NCI-H1092 treated with DMSO at 0.1 percent for 48 hours (cell line): Measurements from ENCODE around the gene BMP3.

ENCODE experiments used
- DNase-seq: peaks from one replicate; lab custom pipeline; 2025; lab: John Stamatoyannopoulos, UW

The BMP3 gene

DNA sequence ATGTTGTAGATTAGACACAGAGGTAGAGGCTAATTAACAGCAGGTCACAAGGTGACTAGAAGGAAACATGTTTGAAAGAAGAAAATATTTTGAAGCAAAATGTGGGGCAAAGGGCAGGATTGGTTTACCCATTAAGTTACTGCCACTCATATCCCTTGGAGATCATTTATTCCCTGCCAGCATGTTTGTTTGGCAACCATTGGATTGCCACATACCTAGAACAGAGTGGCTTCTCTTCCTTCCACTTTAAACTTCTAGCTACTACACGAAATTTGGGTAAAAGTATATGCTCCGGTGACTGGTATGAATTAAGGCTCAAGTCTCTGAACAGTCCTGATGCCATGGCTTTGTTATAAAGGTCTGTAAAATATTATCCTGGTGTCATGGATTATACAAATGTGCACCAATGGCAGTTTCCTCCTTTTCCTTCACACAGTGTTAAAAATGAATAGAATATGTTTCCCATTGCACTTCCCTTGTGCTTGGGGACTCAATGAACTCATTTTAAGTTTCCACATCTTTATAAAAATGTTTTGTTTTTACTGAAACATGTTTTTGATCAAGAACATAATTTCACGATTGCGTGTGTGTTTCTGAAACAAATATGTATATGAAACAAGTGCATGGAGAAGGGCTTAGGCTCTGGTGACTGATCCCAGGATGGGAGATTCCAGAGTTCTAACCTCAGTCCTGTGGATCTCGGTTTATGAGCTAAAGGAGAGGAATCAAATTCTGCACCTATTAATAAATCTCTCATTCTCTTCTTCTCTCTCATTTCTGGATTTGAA lies 12.3 kb downstream of the BMP3 start:
- no peak for DNase-seq

DNA sequence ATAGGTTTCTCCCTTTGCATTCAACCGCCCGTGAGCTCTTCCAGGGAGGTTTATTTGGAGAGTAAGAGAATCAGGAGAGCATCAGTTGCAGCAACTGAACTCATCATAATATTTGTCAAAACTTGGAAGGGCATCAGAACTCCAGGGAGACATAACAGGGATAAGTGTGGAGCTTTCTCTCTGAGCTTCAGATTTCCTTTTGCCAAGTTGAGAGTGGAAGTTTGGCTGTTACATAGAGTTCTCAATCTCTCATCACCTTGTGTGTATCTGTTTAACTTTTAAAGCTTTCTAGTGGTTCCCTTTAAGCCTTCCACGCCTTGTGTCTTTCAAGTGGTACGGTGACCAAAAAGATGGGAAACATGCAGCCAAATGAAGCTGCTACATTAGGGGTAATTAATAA lies 18.8 kb downstream of the BMP3 start:
- DNase-seq = no peak

DNA sequence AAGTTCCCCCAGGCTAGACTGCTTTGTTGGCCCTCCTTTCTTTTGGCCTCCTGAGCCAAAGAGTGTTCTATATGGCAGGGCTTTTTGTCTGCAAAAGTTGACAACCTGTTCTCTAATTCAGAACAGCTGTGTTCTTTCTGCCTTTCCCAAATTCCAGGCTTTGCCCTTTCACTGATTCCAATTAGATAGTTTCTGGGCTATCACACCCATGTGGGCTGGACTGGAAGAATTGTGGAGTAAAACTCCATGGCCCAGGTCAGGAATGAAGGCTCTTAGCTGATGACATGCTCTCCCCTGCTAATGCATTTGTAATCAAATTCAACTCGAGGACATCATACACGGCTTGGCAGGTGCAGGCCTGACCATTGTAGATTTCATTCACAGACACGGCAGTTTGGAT lies 19.4 kb downstream of the BMP3 start:
- no peak for DNase-seq

DNA sequence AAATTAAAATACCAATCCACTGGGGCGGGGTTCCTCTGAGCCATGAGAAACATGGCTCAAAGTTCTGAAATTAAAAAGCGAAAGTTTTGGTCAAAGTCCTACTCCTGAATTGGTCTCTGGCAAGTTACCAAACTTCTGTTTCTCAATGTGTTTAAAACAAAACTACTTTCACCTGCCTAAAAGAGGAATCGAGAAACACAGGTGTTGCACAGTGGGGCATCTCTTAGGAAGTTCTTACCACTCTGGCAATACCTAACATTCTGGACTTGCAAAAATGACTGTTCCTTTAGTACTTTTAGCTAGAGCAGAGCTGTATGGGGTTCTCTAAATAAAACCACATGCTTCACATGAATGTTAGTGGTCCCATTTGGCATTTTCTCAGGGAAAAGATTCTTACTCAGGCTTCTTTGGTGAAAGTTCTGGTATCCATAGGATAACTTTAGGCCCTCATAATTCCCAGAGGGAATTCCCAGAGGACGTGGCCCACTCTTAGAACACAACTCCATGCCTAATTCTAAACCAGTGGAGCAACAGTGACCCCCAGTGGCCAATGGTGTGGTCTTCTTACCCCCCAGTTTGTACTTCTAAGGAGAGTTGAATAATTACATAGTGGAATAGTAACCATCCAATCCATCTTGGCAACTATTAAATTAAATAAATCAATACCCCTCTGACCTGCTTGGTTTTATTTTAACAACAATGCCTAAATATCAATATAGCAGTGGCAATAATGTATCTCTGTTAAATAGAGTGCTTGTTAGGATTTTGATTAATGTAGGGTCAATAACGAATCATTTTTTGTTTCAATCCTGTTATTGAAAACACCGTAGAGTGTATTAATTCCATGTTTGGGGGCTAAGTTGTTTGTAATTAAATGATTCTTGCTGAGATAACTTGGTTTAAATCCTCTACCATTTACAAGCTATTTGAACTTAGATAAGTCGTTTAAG lies 21.9 kb downstream of the BMP3 start:
- peak; percentile 60 for DNase-seq

DNA sequence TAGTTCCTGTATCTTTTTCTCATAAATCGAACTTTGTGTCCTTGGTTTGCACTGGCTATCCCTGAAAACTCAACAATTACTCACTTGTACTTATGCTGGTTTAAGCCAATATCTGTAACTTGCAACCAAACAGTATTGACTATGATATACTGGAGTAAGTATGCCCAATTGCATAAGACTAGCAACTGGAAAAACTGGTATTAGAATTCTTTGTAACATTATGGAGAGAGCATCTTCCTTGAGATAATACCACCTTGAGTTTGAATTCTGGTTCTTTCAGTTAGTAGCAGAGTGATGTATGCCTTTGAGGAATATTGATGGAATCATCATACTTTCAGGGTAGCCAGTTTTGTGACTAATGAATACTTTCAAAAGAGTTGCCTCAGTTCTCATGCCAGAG lies 28.1 kb downstream of the BMP3 start:
- DNase-seq = no peak

DNA sequence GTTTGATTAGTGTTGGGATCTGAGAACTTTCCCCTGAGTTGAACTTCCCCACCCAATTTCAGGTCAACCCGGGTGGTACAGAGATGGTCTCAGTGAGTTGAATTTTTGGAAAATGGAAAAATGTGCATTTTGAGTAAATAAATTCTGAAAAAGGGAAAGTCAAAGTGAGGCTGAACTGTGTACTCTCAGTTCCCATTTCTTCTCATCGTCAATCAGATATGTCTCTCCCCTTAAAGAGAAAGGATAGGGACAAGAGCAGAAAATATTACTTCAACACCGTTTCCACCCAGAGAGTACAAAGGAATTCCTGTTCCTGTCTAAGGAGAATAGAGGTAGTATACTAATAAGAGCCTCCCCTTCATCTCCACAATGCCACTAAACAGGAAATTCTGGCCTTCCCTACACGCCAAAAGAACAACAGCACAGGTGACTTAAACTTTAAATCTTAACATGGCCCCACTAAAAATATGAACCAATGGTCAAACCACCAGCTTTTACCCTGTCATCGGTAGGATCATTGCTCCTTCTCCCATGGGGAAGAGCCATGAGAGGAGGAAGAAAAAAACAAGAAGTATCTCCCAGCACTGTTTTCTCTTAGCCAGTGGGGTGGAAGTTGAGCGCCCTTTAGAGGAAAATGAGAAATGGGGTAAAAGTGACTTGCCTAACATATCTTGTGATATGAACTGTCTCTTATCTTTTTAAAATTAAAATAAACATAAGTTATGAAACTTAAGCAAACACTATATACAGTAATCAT lies 30.3 kb downstream of the BMP3 start:
- no peak for DNase-seq

DNA sequence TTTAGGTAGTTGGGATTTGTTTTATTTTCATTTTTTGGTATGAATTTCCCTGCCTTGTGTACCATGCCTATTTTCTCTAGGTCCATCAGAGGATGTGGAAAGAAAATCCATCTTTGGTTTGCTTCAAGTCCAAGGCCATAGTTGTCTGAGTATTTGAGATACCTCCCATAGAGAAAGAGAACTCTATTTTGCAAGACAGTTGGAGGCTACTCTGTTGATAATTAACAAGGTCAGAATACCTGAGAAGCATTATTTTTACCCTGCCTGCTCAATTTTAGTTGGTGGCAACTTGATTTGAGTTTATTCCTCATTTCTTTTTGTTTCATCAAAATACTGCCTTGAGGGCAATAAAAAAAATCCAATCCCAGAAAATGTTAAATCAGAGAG lies 30.8 kb downstream of the BMP3 start:
- DNase-seq = no peak

DNA sequence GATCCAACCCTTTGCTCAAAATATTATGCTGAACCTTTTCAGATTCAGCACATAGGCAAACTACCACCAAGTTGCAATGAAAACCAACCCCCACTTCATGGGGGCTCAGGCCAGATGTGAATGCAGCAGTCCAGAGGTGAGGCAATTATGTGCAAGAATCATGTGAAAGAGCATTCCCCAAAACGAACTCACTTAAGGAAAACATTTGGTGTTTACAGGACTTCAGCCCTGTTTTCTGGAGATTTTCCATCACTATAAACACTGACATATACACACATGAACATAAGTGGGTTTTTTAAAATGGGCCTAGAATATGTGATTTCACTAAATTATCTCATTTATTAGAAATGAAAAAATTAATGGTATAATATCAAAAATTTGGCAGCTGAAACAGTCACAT lies 31.5 kb downstream of the BMP3 start:
- DNase-seq = no peak

DNA sequence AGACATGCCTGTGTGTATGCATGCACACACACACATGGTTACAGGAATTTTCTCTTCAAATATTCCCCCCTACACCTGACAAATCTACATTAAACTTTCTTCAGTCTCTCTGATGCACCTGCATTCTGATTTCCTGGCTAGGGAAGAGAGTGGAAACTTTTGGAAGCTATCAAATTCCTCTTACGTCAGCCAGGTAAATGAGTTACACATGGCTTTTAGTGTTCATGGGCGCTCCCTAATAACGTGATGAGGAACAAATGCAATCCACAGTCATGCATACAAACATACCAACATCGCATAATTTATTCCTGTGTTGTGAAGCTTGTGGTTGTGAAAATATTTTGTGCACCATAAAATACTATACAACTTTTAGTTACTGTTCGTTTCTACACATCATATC lies 34.9 kb downstream of the BMP3 start:
- no peak for DNase-seq

DNA sequence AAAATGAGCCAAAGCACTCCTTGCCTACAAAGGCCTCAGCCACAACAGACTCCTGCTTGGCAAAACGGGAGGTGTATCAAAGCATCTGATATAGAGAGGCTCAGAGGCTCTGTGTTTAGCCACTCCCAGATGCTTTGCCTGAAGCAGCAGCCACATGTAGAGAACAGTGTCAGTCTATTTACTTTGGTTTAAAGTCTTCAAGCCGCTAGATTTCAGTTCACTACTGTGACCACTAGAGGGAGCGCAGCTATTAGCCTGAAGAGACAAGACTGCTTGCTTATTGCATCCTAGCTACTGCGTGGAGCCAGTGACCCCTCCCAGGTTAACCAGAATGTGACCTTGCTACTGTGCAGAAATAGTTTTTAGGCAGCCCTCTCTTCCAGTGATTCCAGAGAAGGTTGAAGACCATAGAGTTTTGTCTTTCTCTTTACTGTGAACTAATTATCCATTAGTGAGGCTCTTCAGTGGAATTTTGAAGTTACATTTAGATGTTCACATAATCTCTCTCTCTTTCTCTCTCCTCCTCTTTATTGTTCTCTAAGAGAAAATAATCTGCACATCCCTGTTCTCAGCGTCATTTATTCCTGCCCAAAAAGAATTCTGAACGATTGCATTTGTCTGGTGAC lies 39.3 kb downstream of the BMP3 start:
- DNase-seq = peak; percentile 84

DNA sequence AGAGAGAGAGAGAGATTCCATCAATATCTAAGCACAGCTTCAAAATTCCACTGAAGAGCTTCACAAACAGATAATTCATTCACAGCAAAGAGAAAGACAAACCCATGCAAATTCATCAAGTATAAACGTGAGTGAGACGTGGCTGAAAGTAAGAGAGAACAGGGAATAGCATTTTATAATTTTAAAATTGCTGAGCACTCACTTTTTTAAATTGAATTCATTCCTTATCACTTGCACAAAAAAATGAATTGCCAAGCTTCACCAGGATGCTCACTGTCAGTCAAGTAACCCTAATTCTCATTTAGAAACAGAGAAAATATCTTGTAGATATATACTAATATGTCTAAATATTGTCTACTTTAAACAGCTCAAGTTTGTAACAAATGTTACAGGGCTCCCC lies 40.5 kb downstream of the BMP3 start:
- no peak for DNase-seq

DNA sequence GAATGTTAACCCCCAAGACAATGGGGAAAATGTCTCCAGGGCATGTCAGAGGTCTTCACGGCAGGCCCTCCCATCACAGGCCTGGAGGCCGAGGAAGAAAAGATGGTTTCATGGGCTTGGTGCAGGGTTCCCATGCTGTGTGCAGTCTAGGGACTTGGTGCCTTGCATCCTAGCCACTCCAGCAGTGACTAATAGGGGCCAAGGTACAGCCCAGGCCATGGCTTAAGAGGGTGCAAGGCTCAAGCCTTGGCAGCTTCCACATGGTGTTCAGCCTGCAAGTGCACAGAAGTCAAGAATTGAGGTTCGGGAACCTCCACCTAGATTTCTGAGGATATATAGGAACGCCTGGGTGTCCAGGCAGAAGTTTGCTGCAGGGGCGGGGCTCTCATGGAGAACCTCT lies 50.6 kb downstream of the BMP3 start:
- DNase-seq = no peak

DNA sequence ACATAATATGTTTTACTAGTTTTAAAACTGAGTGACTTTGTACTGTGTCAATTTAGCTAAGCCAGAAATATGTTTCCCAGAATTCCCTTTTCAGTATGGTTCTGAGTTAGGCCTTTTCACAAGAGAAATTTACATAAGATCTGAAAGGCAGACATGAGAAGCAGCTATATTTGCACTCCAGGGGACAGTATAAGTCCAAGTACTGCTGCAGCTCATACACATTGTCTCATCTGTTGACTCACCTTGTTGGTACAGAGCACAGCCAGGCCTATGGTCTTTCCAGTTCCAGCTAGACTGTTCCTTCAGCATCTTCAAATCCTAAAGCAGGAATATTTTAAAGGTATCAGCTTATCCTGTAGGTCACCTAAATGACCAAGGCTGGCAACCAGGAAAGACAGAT lies 53.5 kb downstream of the BMP3 start:
- peak; percentile 27 for DNase-seq

DNA sequence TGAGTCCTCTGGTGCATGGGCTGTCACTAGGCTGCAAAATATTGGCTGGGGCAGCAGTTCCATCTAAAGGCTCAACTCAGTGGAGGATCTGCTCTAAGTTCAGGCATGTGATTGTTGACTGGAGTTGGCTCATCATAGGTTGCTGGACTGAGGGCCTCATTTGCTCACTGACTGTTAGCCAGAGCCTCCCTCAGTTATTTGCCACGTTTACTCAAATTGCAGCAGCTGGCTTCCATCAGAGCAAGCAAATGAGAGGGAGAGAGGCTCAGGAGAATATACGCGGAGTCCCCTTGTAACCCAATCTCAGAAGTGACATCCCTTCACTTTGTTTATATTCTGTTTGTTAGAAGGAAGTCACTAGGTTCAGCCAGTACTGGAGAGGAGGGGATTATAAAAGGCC lies 54.1 kb downstream of the BMP3 start:
- no peak for DNase-seq

DNA sequence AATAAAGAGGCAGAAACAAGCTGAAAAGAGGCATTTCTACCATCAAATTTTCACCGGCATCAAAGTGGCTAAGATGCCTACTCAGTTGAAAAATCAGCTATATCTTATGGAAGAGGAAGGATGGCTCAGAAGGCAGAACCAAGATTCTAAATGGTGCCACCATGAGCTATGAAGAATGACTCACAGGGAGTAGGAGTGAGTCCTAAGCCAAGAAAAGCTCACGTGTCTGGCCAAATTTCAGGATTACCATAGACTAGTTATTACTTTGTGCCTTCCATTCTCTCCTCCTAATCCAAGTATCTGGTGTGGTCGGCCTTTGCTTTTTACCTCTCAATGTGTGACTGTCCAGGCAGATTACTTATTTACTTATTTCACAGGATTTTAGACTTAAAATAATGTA lies 54.8 kb downstream of the BMP3 start:
- DNase-seq = no peak

DNA sequence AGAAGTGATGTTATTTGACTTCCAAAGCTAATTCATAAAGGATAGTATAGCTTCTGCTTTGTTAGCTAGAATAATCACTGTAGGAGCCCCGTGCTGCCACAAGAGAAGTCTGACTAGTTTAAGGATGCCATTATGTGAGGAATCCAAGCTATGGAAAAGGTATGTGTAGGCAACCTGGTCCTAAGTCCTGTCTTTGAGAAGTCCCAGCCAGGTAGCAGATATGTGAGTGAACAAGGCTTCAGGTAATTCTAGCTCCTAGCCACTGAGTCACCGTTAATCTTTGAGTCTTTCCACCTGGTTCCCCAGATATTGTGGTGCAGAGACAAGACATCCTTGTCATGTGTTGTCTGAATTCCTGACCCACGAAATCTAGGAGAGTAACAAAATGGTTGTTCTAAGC lies 55.5 kb downstream of the BMP3 start:
- DNase-seq = no peak

DNA sequence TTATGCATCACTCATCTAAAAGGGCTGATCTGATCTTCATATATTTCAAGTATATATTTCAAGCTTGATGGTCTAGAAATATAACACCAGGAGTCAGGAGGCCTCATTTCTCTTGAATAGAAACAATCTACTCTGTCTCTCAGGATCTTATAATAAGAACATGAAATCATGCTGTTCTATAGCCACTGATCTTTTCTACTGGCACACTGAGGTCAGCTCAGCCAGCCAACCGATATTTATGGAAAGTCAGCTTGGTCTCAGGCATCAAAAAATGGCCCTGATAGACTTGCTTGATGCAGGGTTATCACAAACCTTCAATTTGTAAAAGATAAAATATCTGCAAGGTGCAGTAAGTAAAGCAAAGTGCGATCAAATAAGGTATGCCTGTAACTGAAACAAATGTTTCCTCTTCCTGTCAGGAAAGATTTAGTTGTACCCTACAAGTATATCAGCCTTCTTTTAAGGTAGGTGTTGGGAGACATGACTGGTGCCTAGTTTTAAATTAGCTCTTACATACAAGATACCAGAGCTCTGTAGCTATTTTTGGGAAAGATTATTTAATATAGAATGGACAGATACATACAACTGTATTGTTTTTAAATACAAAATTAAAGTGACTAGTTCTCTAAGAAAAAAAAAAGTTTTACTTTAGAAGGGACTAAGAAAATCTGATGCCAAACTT lies 63.4 kb downstream of the BMP3 start:
- no peak for DNase-seq

DNA sequence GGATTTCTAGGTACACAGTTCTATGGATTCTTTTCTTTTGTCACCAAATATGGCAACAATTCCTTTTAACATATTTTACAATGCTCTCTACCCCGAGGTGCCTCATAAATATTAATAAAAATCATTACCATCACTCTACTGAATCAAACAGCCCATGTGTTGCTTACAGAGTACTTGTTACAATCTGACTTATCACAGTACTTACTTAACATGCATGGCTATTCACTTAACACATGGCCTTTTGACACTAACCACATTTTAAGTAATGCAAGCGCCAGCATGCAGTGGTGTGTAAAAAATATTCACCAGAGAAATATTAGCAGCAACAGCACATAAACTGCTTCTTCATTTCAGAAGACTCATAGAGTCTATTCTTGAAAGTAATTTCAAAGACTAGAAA lies 64.9 kb downstream of the BMP3 start:
- DNase-seq = no peak

DNA sequence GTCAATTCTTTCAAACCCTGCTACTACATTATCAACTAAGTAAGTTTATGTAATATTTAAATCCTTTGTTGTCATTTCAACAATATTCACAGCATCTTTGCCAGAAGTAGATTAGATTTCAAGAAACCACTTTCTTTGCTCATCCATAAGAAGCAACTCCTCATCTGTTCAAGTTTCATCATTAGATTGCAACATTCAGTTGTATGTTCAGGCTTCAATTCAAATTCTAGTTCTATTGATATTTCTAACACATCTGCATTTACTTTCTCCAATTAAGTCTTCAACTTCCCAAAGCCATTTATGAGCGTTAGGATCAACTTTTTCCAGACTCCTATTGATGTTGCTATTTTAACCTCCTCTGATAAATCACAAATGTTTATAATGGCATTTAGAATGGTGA lies 66.1 kb downstream of the BMP3 start:
- no peak for DNase-seq

DNA sequence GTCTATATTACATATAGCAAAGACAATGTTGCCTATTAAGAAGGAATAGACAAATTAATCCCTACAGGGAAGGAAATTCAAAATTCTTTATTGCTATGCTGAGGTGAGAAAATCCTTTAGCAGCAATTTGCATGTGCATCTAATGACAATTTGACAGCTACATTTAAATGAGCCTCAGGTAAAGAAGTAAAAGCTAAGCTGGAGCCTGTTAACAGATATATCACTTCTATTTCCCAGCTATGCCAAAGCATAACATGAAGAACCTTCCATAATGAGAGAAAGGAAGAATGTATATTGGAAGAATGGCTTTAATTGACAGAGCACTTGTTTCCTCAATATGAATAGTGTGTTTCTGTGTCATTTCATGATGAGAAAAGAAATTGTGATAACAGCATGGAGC lies 71.6 kb downstream of the BMP3 start:
- DNase-seq = no peak

DNA sequence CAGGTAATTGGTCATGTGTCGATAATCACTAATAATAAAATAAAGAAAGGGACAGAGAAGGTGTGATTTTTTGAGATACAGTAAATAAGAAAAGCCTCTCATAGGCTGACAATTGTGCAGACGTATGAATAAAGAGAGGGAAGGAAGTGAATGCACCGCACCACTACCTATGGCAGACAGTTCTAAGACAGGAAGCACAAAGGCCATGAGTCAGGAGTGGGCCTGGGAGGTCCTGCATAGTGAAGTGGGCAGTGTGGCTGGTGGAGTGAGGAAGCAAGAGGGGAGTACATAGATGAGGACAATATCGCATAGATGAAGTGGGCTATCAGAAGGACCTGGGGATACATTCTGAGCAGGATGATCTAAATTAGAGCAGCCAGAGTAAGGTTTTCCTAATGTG lies 75.6 kb downstream of the BMP3 start:
- no peak for DNase-seq
